ENCODE measurements around the gene UBIAD1.

Gene UBIAD1

DNA sequence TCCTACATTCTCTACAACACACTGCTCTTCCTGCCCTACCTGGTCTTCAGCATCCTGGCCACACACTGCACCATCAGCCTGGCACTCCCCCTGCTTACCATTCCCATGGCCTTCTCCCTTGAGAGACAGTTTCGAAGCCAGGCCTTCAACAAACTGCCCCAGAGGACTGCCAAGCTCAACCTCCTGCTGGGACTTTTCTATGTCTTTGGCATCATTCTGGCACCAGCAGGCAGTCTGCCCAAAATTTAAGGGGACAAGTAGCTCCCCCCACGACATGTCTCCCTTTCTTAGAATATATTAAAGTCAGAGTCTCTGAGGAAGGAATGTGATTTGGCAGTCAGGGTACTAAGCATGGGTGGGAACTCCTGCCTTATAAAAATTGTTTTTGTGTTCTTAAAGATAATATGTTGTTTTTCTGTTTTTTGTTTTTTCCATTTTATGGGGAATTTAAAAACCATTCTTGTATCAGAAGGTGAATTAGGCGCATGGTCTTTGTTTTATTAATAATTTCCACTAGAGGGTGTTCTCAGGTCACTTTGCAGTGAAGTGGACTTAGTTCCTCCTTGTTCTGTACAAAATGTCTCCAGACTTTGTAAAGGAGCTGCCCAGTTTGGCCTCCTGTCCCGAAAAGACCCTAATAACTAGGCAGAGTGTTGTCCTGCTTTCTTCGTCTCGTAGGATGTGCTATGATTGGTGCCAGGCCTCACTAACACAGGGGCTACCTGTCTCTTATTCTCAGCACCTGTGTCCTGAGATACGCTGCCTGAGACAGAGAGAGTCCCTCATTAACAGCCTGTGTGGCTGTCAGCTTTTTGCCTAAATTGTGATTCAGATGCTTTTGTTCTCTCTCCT lies 13.1 kb downstream of the UBIAD1 start:
- ChIA-PET CTCF (no interaction called here), POLR2A (no interaction called here)
- no peak for DNase-seq (ENCODE audit: extremely low spot score)
- TF ChIP-seq, protein P1, sequence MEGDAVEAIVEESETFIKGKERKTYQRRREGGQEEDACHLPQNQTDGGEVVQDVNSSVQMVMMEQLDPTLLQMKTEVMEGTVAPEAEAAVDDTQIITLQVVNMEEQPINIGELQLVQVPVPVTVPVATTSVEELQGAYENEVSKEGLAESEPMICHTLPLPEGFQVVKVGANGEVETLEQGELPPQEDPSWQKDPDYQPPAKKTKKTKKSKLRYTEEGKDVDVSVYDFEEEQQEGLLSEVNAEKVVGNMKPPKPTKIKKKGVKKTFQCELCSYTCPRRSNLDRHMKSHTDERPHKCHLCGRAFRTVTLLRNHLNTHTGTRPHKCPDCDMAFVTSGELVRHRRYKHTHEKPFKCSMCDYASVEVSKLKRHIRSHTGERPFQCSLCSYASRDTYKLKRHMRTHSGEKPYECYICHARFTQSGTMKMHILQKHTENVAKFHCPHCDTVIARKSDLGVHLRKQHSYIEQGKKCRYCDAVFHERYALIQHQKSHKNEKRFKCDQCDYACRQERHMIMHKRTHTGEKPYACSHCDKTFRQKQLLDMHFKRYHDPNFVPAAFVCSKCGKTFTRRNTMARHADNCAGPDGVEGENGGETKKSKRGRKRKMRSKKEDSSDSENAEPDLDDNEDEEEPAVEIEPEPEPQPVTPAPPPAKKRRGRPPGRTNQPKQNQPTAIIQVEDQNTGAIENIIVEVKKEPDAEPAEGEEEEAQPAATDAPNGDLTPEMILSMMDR (IDR thresholded peaks at IDR 0.05; ENCODE audit: control extremely low read depth, extremely low read depth, low read depth, missing control alignments): peak; percentile 17

DNA sequence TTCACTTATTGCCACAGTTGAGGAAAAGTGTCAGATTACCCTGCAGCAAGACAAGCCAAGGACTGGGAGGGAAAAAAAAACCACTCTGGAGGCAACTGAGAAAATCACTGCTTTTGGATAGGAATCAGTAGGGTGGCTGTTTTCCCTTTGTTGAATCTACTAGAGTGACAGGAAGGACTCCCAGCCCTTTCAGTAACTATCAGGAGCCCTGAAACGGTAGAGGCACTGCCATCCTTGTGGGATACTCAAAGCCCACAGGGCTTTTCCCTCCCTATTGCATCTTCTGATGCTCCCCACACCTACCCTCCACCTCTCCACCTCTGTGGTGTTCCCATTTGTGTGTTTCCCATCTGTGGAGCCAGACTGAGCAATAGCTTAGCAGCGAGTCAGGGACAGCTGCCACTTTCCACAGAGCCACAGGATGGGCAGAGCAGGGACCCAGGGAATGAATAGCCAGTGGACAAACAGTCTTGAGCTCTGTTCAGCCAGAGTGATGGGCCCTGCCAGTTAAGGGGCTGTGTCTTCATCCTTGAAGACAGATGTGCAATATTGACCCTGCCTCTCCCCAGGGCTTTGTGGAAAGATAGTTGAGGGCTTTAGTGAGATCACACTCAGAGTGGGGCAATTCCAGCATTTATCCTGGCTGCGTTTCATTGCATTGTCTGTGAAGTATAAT lies 13.9 kb downstream of the UBIAD1 start:
- DNase-seq (ENCODE audit: extremely low spot score): no peak
- TF ChIP-seq, protein P1 (IDR thresholded peaks at IDR 0.05; ENCODE audit: control extremely low read depth, extremely low read depth, low read depth, missing control alignments): no peak
- POLR2A ChIA-PET: no interaction called here
- CTCF ChIA-PET: no interaction called here

DNA sequence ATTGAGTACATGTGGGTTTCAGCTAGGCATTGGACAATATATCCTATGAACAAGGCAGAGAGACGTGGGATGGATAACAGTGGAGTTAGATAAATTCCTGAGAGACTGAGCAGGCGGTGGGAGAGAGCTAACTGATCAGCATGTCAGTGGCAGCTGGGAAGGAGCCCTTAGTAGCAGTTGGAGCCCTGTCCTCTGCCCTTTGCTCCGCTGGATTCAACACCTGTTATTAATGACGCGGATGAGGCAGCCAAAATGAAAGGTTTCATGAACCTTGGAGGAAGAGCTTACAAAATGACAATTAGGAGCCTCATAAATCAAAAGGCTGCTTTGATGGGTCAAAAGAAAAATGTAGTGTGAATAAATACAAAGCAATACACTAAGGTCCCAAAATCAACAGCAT lies 16.1 kb downstream of the UBIAD1 start:
- DNase-seq (ENCODE audit: extremely low spot score): no peak
- TF ChIP-seq, protein P1 (IDR thresholded peaks at IDR 0.05; ENCODE audit: control extremely low read depth, extremely low read depth, low read depth, missing control alignments): no peak
- CTCF ChIA-PET: interaction anchor here (0.8 to 1.5 kb wide), 4 partner anchors 27 to 49 kb away, joined by 3 read pairs; no protein-coding TSS in a partner anchor
- POLR2A ChIA-PET: no interaction called here

DNA sequence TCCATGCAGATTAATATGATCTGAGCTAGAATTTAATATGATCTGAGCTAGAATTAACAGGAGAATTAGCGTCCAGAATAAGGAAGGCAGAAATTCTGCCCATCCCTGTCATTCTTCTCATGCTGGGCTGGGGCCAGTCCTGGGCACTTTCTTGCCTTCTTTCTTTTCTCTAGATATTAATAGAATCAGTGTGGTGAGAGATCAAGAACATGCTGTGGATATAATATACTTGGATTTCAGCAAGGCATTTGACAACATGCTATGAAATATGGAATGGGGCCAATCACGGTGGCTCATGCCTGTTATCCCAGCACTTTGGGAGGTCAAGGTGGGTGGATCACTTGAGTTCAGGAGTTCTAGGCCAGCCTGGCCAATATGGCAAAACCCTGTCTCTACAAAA lies 18.1 kb downstream of the UBIAD1 start:
- POLR2A ChIA-PET: no interaction called here
- TF ChIP-seq, protein P1 (IDR thresholded peaks at IDR 0.05; ENCODE audit: control extremely low read depth, extremely low read depth, low read depth, missing control alignments): no peak
- CTCF ChIA-PET: interaction anchor here (0.6 to 2.1 kb wide), 3 partner anchors 16 to 253 kb away, joined by 3 to 4 read pairs (median 3); no protein-coding TSS in a partner anchor
- no peak for DNase-seq (ENCODE audit: extremely low spot score)

DNA sequence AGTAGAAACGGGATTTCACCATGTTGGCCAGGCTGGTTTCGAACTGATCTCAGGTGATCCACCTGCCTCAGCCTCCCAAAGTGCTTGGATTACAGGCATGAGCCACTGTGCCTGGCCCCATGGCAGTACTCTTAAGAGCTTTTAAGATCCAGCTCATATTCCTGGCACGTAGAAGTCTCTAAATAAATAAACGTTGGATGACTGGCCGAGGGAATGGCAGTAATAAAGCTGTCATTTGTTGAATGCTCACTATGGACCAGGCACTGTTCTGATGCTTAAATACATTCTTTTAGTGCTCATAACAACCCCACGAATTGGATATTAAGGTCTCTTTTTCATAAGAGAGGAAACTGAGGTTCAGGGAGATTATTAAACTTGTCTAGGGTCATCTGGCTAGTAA lies 20.9 kb downstream of the UBIAD1 start:
- no peak for DNase-seq (ENCODE audit: extremely low spot score)
- TF ChIP-seq, protein P1 (IDR thresholded peaks at IDR 0.05; ENCODE audit: control extremely low read depth, extremely low read depth, low read depth, missing control alignments): no peak
- ChIA-PET CTCF (interaction anchor here (1.2 kb wide), 1 partner anchor 256 kb away, joined by 4 read pairs; no protein-coding TSS in a partner anchor), POLR2A (no interaction called here)

DNA sequence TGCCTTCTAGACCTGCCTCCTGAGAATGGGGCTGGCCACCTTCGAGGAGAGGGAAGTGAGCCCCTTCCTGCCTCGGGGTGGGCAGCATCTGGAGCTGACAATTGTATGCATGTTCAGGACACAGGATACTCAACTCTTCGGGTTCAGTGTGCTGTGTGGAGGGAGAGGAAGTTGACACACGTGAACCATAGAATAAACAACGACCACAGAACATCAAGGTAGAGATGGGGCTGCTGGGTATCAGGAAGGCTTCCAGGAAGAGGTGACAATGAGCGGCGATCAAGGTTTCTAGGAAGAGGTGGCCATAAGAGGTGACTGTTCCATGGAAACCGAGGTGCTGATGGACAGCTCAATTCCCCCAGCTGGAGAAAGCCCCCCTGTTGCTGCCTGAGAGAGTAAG lies 22.0 kb downstream of the UBIAD1 start:
- TF ChIP-seq, protein P1 (IDR thresholded peaks at IDR 0.05; ENCODE audit: control extremely low read depth, extremely low read depth, low read depth, missing control alignments): no peak
- CTCF ChIA-PET: no interaction called here
- POLR2A ChIA-PET: no interaction called here
- DNase-seq (ENCODE audit: extremely low spot score): no peak

Data from GM10248 (cell line).